ENCODE results near the gene MYH7B. TPM values are rescaled to one million over a fixed set of nuclear protein-coding genes. Genes with fewer than 3 reads are reported as not detected.

The MYH7B gene
- total RNA-seq, 3 donors from 2014 or later (not counting 1 experiment from before 2014, with no cell fraction given), result 0.18 to 1.0 (median 0.21) TPM

GRCh38 chr20:34967421-34967820, 11.8 kb downstream of the MYH7B start:
- Histone ChIP-seq H3K27me3 (ENCODE audit: control insufficient read depth, insufficient read depth, low read length) (no peaks in the 10 kb centered on the region), H3K36me3 (ENCODE audit: control insufficient read depth, insufficient read depth, low read length) (no peaks in the 10 kb centered on the region), H3K4me3 (ENCODE audit: low read length) (no peak overlapping the region), H3K4me1 (ENCODE audit: control insufficient read depth, insufficient read depth, low read length) (no peaks in the 10 kb centered on the region), H3K27ac (ENCODE audit: low read length) (no peak overlapping the region), H3K9me3 (ENCODE audit: control insufficient read depth, insufficient read depth, low read length) (no peaks in the 10 kb centered on the region)
- H3K9me3 Mint-ChIP-seq, result no peaks in the 10 kb centered on the region
- TF ChIP-seq, protein P1, sequence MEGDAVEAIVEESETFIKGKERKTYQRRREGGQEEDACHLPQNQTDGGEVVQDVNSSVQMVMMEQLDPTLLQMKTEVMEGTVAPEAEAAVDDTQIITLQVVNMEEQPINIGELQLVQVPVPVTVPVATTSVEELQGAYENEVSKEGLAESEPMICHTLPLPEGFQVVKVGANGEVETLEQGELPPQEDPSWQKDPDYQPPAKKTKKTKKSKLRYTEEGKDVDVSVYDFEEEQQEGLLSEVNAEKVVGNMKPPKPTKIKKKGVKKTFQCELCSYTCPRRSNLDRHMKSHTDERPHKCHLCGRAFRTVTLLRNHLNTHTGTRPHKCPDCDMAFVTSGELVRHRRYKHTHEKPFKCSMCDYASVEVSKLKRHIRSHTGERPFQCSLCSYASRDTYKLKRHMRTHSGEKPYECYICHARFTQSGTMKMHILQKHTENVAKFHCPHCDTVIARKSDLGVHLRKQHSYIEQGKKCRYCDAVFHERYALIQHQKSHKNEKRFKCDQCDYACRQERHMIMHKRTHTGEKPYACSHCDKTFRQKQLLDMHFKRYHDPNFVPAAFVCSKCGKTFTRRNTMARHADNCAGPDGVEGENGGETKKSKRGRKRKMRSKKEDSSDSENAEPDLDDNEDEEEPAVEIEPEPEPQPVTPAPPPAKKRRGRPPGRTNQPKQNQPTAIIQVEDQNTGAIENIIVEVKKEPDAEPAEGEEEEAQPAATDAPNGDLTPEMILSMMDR (IDR thresholded peaks at IDR 0.05), result no peak
- H3K4me1 Mint-ChIP-seq, result no peaks in the 10 kb centered on the region
- no peaks in the 10 kb centered on the region for H3K27me3 Mint-ChIP-seq (ENCODE audit: low read depth in 2 of 2)
- DNase-seq (no peak), ATAC-seq (no peak)
- WGBS (ENCODE audit: insufficient coverage), result 90% methylated on average over 5 of the region's 5 CpGs
- intact Hi-C loops (cut with micrococcal nuclease), result no loop called here
- H3K36me3 Mint-ChIP-seq, result no peaks in the 10 kb centered on the region
- H3K4me3 Mint-ChIP-seq, result no peak overlapping the region
- H3K27ac Mint-ChIP-seq, result no peak overlapping the region

DNA sequence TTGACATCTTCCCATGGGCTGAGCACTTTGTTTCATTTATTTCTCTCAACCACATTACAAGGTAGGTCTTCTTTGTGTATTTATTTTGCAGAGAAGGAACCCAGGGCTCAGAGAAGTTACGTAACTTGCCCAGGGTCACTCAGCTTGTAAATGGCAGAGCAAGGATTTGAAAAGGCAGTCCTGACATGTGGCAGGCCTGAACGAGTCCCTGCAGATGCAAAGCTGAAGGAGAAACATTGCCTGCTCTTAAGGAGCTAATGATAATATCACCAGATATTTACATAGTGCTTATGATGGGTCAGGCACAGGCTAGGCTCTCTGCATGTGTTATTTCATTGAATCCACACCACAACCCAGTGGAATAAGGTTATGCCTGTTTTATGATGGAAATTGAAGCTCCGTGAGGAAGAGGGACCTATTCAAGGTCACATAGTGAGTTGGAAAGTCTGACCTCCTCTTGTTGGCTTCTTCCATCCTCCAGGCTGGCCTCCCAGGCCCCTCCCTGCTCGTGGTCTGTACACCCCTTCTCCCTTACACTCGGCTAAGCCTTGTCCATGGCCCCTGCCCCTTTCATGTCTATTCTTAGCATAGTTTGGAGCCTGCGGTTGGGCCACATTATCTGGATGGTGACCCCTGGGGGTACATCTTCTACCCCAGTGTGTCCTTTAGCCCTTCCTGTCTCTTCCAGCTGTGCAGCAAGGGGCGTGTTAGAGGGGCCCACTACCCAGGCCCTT, 12.5 kb downstream of the MYH7B start:
- intact Hi-C loops (cut with micrococcal nuclease), result no loop called here
- 90% methylated on average over 7 of the region's 7 CpGs for WGBS (ENCODE audit: insufficient coverage)
- Histone ChIP-seq H3K27ac (ENCODE audit: low read length) (no peak overlapping the region), H3K27me3 (ENCODE audit: control insufficient read depth, insufficient read depth, low read length) (no peaks in the 10 kb centered on the region), H3K9me3 (ENCODE audit: control insufficient read depth, insufficient read depth, low read length) (no peaks in the 10 kb centered on the region), H3K36me3 (ENCODE audit: control insufficient read depth, insufficient read depth, low read length) (no peaks in the 10 kb centered on the region), H3K4me1 (ENCODE audit: control insufficient read depth, insufficient read depth, low read length) (no peaks in the 10 kb centered on the region), H3K4me3 (ENCODE audit: low read length) (no peak overlapping the region)
- Mint-ChIP-seq H3K27ac (no peak overlapping the region), H3K4me1 (no peaks in the 10 kb centered on the region), H3K36me3 (no peaks in the 10 kb centered on the region), H3K27me3 (ENCODE audit: low read depth in 2 of 2) (peaks cover 0 to 3% of the 10 kb centered on the region in 2 donors), H3K9me3 (no peaks in the 10 kb centered on the region), H3K4me3 (no peak overlapping the region)
- no peak for ATAC-seq
- TF ChIP-seq, protein P1 (IDR thresholded peaks at IDR 0.05), result no peak
- DNase-seq, result no peak

DNA sequence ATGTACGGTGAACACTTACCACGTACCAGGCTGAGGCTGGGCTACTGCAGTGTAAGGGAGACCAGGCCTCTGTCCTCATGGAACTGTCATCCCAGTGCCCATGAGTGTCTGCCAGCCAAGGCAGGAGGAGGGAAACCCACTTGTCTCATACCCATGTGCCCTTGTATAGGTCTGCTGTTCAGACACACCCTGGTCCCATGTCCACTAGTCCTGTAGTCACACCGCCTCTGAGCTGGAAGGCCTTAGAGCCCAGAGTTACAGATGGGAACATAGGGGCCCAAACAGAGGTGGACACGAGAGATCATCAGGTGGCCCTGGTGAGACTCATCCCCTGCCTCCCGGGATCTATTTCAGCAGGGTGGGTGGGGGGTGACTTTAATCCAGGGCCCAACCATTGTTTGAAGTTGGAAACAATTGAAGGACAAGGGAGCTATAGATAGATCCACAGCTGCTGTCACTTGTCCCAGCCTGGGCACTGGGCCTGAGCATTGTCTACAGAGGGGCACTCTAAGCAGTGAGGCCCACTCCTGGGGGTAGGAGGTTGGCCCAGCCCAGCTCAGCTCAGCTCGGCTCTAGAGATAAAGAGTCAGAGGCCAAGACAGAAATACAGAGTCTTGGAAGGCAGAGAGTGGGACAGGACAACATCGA, 14.6 kb downstream of the MYH7B start:
- Histone ChIP-seq H3K4me3 (ENCODE audit: low read length) (no peak overlapping the region), H3K36me3 (ENCODE audit: control insufficient read depth, insufficient read depth, low read length) (no peaks in the 10 kb centered on the region), H3K27ac (ENCODE audit: low read length) (no peak overlapping the region), H3K27me3 (ENCODE audit: control insufficient read depth, insufficient read depth, low read length) (no peaks in the 10 kb centered on the region), H3K9me3 (ENCODE audit: control insufficient read depth, insufficient read depth, low read length) (no peaks in the 10 kb centered on the region), H3K4me1 (ENCODE audit: control insufficient read depth, insufficient read depth, low read length) (no peaks in the 10 kb centered on the region)
- Mint-ChIP-seq H3K4me1 (no peaks in the 10 kb centered on the region), H3K27ac (no peak overlapping the region), H3K4me3 (no peak overlapping the region), H3K27me3 (ENCODE audit: low read depth in 2 of 2) (peaks cover 0 to 4% of the 10 kb centered on the region in 2 donors), H3K9me3 (no peaks in the 10 kb centered on the region), H3K36me3 (no peaks in the 10 kb centered on the region)
- TF ChIP-seq, protein P1 (IDR thresholded peaks at IDR 0.05), result no peak
- ATAC-seq (no peak), DNase-seq (no peak)
- WGBS (ENCODE audit: insufficient coverage), result 92% methylated on average over 7 of the region's 7 CpGs
- intact Hi-C loops (cut with micrococcal nuclease), result no loop called here

Measured in natural killer cell (primary cell).